Fibroblast of skin of abdomen (primary cell): Measurements from ENCODE around the gene KIRREL3.
A peak's percentile ranks its signal among the peaks of the same experiment; 100 is the strongest.

Experiments used
- DNase-seq: peaks from one replicate; pipeline ENCODE4 v3.0.0-alpha.2; 2013

The KIRREL3 gene

DNA sequence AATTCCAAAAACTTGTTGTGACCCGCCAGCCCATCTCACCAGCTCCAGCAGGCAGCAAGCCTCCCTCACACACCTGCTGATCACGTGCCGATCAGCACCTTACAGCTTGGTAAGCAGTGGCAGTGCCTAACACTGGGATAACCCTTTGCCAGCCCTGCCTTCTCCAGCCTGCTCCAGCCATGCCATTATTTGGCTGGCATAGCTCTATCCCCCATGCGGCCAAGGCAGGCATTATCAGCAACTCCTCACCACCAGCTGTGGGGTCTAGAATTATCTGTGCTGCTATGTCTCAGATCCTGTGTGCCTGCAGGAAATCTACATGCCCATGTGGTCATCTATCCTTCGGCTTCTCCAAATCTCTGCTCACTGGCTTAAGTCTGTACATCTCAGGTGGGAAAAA lies 430.1 kb downstream of the KIRREL3 start:
- no peak for DNase-seq

DNA sequence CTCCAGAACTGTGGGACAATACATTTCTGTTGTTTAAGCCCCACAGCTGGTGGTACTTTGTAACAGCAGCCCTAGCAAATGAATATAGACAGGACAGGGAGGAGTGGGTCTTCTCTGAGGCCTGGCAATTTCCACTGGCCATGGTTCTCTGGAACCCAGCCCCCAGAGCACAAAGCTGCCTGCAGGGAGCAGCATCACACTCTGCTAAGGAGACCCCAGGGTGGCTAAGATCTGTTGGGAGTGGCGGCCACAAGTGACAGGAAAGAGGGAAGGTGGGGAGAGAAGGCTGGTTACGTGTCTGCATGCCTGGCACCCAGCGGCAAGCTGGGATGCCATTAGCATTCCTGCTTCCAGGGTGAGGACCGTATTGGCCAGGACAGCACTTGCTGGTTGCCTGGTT lies 433.2 kb downstream of the KIRREL3 start:
- DNase-seq = no peak

DNA sequence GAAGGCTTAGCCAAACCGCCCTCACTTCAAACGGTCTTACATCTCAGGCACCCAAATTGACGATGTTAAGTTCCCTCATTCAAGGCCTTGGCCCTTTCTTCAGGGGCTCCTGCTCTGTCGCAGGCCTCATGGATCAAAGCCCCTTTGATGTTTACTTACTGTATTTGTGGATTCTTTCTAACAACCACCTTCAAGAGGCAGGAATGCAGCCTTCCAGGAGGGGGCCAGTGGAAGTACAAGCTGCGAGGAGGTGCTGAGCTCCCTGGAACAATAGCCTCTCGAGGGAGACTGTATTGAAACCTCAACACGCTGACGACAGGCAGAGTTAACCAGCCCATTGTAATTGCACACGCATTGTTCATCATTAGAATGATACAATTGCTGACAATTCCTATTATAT lies 436.0 kb downstream of the KIRREL3 start:
- no peak for DNase-seq

DNA sequence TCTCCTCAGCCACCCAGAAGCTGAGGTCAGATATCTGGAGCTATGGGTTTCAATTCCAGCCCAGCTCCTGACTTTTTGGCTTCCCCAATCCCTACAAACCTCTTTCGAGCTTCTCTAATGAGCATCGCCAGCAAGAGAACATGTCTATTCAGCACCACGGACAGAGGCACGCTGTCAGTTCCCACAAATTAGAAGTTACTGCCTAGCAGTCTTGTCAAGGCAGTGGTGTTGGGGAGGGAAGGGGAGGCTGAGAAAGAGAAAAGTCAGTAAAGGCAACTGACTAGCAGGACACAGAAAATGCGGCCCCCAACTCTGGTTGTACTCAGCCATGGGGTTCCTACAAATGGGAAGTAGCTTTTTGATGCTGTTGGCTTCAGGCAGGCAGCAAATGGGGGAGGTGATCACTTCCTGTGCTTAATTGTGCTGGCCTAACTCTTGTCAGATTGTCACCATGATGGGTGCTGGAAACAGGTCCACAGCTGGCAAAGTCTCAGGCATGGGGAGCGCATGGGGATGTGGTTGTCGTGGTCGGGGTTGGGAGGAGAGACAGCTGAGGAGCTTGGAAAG lies 439.2 kb downstream of the KIRREL3 start:
- peak; percentile 69 for DNase-seq

- DNase-seq = no peak
Observed at GRCh38 chr11:126560221-126560620, 440.3 kb downstream of the KIRREL3 start.

GRCh38 chr11:126548581-126549550 lies 451.7 kb downstream of the KIRREL3 start:
- no peak for DNase-seq

DNA sequence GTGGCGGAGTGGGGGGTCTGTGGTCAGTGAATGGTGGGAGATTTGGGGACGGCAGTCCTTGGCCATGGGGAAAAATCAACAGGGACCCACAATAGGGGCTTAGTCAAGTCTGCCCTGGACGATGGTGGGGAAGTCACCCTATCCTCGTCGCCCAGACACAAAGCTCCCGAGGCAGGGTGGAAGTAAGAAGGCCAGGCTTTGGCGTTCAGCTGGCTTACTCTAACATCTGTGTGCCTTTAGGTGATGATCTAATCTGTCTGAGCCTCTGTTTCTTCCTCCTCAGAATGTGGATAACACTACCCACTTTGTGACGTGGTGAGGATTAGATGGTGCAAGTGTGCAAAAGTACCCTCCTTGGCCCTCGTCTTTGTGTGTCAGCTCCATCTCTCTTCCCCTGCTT lies 452.9 kb downstream of the KIRREL3 start:
- peak; percentile 10 for DNase-seq

GRCh38 chr11:126547161-126547560 lies 453.4 kb downstream of the KIRREL3 start:
- DNase-seq = peak; percentile 91

DNA sequence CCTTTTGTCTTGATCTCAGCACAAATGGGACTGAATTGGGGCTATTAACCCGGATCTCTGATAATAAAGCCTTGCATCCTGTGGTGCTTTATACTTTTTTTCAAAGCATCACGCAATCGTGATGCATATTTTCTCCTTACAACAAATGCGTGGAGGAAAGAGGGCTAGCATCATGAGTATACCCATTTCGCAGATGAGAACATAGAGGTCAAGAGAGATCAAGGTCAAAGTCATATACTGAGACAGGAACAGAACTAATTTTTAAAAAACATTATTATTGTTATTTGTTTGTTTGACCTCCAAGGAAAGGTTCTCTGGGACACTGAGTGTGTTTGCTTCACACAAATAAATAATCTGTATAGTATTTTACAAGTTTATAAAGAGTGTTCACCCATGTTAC lies 453.9 kb downstream of the KIRREL3 start:
- no peak for DNase-seq

DNA sequence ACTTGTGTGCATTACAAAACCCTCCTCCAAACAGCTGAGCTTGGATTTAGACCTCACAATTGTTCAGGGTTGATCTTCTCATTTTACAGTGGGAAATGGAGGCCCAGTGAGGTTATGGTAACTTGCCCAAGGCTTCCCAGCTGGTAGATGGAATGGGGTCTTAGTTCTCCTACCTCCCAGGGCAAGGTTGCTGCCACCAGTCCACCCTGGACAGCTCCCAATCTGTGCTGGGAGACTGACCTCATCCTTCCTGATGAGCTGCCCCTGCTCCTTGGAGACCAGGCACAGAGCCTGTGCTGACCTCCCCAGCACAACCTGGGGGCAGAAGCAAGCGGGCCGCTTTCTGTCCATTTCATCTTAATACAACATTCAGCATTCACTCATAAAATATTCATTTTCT lies 454.4 kb downstream of the KIRREL3 start:
- no peak for DNase-seq

DNA sequence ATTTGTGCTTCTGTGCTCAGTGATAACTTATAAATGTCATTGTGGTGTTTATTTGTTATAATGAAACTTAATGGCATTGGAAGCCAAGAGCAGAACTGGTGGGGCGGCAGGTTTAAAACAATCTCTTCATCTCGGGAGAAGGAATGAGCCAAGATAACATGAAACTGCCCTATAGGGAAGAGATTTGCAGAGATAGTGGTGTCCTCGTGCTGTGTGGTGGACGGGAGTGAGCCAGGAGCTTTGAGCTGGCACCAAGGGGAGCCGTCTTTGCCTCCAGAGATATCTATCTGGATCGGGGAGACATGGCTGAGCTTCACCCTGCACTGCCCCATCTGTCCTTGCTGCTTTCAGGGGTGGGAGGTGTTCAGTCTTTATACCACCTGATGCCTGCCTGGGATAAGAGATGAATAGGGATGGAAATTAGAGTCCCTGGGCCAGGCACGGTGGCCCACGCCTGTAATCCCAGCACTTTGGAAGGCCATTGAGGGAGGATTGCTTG lies 455.5 kb downstream of the KIRREL3 start:
- no peak for DNase-seq

- peak; percentile 56 for DNase-seq
Observed at GRCh38 chr11:126544108-126545056, 456.2 kb downstream of the KIRREL3 start.

- no peak for DNase-seq
Observed at GRCh38 chr11:126543691-126544090, 456.9 kb downstream of the KIRREL3 start.

DNA sequence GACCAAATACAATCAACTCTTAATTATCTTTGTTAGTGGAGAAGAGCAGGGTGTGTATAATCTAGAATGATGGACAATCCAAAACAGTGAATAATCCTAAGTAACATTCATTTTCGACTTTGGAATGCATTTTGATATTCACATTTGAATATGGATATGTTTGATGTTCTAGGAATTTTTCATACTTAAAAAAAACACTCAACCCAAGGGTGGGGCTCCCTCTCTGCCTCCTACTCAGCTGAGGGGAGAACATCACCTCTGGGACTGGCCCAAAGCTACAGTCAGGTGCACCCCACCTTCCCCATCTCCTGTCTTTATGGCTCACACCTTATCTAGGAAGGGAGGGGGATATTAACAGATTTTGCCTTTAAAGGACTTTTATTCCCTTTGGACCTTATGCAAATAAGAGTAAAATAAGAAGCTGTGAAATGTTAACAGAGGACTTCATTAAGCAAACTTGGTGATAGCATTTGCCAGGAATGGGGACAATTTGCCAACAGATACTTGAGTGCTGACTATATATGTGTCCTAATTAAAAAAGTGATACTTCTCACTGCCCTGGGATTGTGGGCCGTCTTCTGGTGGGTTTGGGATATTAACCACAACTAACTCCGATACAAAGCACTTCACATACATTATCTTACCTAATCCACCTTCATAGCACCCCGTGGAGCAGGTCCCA lies 458.1 kb downstream of the KIRREL3 start:
- DNase-seq = peak; percentile 40

GRCh38 chr11:126538071-126538470 lies 462.5 kb downstream of the KIRREL3 start:
- DNase-seq = peak; percentile 9

DNA sequence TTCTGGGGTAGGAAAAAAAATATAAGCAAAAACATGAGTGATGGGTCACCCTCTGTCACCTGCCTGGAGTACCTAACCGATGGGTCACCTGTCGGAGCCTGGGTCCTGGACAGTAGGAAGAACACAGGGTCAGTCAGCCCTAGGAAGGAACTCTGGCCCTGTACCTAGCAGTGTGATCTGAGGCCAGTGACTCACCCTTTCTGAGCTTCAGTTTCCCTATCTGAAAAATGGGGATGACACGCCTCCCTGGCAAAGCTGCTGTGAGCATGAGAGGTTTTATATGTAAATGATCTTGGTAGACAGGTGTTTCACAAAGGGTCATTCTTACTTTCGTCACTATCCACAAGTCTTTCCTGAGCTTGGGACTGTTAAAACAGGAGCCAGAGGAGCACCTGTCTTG lies 463.1 kb downstream of the KIRREL3 start:
- DNase-seq = no peak

DNA sequence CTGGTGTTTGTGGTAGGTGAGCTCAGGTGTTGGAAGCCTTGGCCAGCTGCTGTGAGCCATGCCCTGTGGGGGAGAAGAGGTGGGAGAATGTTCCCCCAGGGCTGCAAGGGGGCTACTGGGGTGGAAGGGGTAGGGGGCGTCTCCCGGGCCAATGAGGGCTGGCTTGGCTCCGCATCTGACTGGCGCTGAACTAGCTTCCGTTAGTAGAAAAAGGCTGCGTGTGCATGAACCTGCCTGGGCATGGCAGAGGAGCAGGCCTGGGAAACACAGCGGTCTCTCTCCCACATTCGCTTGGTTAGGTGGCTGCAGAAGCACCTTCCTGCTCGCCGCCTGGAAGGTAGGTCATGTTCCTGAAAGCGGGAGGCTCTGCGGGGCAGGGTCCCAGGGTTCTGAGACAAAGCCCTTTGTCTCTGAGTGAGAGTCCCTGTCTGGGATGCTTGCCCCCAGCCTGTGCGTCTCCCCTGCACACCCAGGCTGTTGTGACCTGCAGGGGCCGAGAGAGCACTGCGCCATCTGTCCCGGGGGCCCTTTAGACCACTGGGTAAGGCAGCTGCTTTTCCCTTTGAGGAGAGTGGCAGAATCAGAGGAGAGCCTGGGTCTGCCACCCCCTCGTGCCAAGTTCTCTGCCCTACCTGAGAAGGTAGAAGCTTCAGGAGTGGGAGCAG lies 466.3 kb downstream of the KIRREL3 start:
- no peak for DNase-seq

- DNase-seq = no peak
Observed at GRCh38 chr11:126533560-126533959, 467.0 kb downstream of the KIRREL3 start.

DNA sequence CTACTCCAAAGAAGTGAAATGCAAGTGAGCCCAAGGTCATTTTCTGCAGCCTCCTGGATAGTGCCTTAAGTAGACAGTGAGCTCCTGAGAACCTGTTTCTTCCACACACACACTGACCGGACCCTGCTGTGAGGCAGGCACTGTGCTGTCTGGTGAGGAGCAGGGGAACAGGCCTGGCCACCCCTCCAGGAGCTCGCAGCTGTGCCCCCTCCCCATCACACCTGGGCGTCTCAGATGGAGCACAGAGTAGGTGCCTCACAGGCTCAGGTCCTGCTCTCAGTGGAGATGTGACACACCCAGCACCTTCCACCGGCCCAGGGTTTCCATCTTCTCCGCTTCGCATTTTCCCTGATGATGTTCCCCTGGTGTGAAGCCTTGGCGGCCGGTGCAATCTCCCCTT lies 470.2 kb downstream of the KIRREL3 start:
- no peak for DNase-seq

DNA sequence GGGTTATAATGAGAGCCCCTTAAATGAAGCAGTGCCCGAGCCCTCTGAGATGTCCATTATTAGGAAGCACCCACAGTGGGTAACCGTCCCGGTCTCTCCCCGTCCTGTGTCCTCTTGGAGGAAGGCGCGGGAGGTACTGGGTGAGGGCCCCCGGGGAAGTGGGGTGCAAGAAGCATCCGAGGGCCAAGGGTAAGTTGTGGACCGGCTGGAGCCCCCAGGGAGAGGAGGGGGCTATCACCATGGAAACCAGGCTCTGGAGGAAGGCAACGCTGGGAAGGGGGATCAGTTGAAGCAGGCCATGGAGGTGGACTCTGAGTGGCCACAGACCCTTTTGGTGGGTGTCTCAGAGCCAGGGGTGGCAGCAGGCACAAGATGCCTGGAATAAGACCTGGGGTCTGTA lies 471.5 kb downstream of the KIRREL3 start:
- DNase-seq = no peak

DNA sequence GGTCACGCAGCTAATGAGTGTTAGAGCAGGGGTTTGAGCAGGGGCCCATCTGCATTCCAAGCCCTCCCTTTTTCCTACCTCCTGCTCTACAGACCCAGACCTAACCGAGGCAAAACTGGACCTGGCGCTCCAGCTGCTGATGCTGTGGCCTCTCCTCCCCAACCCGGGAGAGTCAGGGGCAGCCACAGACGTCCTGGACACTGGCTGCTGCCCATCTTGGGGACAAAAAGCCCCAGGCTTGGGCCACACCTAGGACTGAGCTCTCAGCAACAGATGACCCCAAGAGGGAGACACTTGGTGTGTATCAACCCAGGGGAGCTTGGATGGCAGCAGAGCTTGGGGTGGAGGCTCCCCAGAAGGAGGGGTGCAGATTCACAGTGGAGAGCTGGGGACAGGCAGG lies 472.5 kb downstream of the KIRREL3 start:
- DNase-seq = no peak

DNA sequence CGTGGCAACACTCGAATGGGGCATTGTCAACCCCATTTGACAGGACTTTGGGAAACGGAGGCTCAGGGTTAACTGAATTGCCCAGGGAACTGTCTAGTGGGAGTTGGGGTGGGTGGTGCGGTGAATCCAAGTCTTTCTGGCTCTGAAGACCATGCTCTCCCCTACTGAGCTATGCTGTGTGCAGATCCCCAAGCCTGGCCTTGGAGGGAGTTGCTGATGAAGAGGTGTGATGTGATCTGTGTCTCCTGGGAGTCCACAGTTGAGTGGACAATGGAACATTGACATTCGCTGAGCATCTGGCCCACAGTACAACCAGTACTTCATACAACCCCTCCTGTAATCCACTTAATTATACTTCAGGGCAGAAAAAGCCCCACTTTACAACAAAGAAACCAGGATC lies 472.9 kb downstream of the KIRREL3 start:
- DNase-seq = no peak
